NCI-H2029 treated with DMSO at 0.1 percent for 48 hours (cell line): ENCODE results near the gene YAP1.
"Not testable (repeated sequence)": the region's sequence is repeated elsewhere in the genome, so short reads cannot be mapped to it uniquely, and the experiment has no call there.

Experiments
- DNase-seq: peaks from one replicate; lab custom pipeline; 2025; lab: John Stamatoyannopoulos, UW

Gene YAP1

GRCh38 chr11:102240502-102240901 is 130.3 kb downstream of the YAP1 start:
- DNase-seq, result no peak

GRCh38 chr11:102241026-102241425 is 130.8 kb downstream of the YAP1 start:
- peak; percentile 5 for DNase-seq

- no peak for DNase-seq
Measured at GRCh38 chr11:102243399-102243884, 133.2 kb downstream of the YAP1 start.

GRCh38 chr11:102244681-102245409 is 134.6 kb downstream of the YAP1 start:
- no peak for DNase-seq

- DNase-seq, result no peak
Measured at GRCh38 chr11:102251423-102251822, 141.2 kb downstream of the YAP1 start.

GRCh38 chr11:102252339-102252891 is 142.2 kb downstream of the YAP1 start:
- no peak for DNase-seq

- DNase-seq, result peak; percentile 4
Measured at GRCh38 chr11:102253020-102253715, 142.9 kb downstream of the YAP1 start.

GRCh38 chr11:102254047-102254446 is 143.8 kb downstream of the YAP1 start:
- DNase-seq, result no peak

- no peak for DNase-seq
Measured at GRCh38 chr11:102256251-102256650, 146.0 kb downstream of the YAP1 start.

GRCh38 chr11:102260241-102260640 is 150.0 kb downstream of the YAP1 start:
- no peak for DNase-seq

- DNase-seq, result no peak
Measured at GRCh38 chr11:102263379-102264003, 153.2 kb downstream of the YAP1 start.

- DNase-seq, result not testable (repeated sequence)
Measured at GRCh38 chr11:102264704-102265103, 154.5 kb downstream of the YAP1 start.

- no peak for DNase-seq
Measured at GRCh38 chr11:102266099-102266498, 155.9 kb downstream of the YAP1 start.

GRCh38 chr11:102267609-102268008 is 157.4 kb downstream of the YAP1 start:
- no peak for DNase-seq

GRCh38 chr11:102268083-102268984 is 158.1 kb downstream of the YAP1 start:
- DNase-seq, result peak; percentile 78

GRCh38 chr11:102268985-102269470 is 158.8 kb downstream of the YAP1 start:
- peak; percentile 63 for DNase-seq

GRCh38 chr11:102269927-102270326 is 159.7 kb downstream of the YAP1 start:
- DNase-seq, result no peak

- DNase-seq, result no peak
Measured at GRCh38 chr11:102272047-102272824, 162.0 kb downstream of the YAP1 start.

- DNase-seq, result no peak
Measured at GRCh38 chr11:102274628-102275027, 164.4 kb downstream of the YAP1 start.

- no peak for DNase-seq
Measured at GRCh38 chr11:102276362-102276761, 166.1 kb downstream of the YAP1 start.

GRCh38 chr11:102276783-102277182 is 166.5 kb downstream of the YAP1 start:
- DNase-seq, result no peak
